Endothelial cell of umbilical vein (primary cell): Measurements from ENCODE around the gene PSTK. TPM values are rescaled to one million over a fixed set of nuclear protein-coding genes. Genes with fewer than 3 reads are reported as not detected.

Source experiments
- BruUV-seq: library from RNA; stranded (reverse); fragments of 400-500 nt; replicated peaks from 2 replicates; lab custom pipeline; 2021; lab: Mats Ljungman, UMichigan
- CTCF ChIA-PET: fragments of 300-600, 350-600 bp; sonication (Branson Sonifier 250); formaldehyde crosslinking; loops from one replicate; lab custom pipeline; 2021; ENCODE audit warnings: antibody characterized with exemption, inconsistent platforms; lab: Charles Lee
- POLR2A ChIA-PET: fragments of 300-600, 350-600 bp; sonication (Branson Sonifier 250); formaldehyde crosslinking; loops from one replicate; lab custom pipeline; 2021; ENCODE audit warnings: antibody characterized with exemption, inconsistent platforms; lab: Charles Lee
- DNase-seq: peaks from one replicate; pipeline ENCODE4 v3.0.0-alpha.2; 2011; ENCODE audit warnings: low read depth, low spot score
- FAIRE-seq: peaks from 2 replicates; lab custom pipeline; 2011; peaks lifted over from hg19 to GRCh38; lab: Jason Lieb, UNC
- H2AFZ ChIP-seq: 2 replicates; pipeline ENCODE4 v1.6.0; 2012; ENCODE audit warnings: low read depth, low read length, control low read depth, inconsistent platforms
- H3K27ac ChIP-seq: 2 replicates; pipeline ENCODE4 v1.5.1; 2011; ENCODE audit warnings: low read depth, mild to moderate bottlenecking, control low read depth, low read length, moderate library complexity; ENCODE audit not compliant: insufficient read depth
- H3K27me3 ChIP-seq, 2 experiments: 2 replicates each; pipeline versions ENCODE4 v1.6.0 to v1.6.1; 2011; ENCODE audit warnings: low read length in 2 of 2, mixed read lengths in 1 of 2; ENCODE audit not compliant: control insufficient read depth in 2 of 2, insufficient read depth in 2 of 2
- H3K36me3 ChIP-seq, 2 experiments: 2 replicates in 1 of 2; 3 replicates in 1 of 2; pipeline ENCODE4 v1.5.1; 2011; ENCODE audit warnings: low read length in 2 of 2, mild to moderate bottlenecking in 1 of 2, moderate library complexity in 1 of 2; ENCODE audit not compliant: control insufficient read depth in 2 of 2, insufficient read depth in 2 of 2; ENCODE audit errors: extremely low read depth in 1 of 2
- H3K4me1 ChIP-seq: 3 replicates; pipeline ENCODE4 v1.5.1; 2011; ENCODE audit warnings: mild to moderate bottlenecking, low read length; ENCODE audit not compliant: control insufficient read depth, insufficient read depth; ENCODE audit errors: extremely low read depth
- H3K4me2 ChIP-seq: 2 replicates; pipeline ENCODE4 v1.6.1; 2011; ENCODE audit warnings: low read length, control low read depth, mixed read lengths; ENCODE audit not compliant: insufficient read depth
- H3K4me3 ChIP-seq, 3 experiments: fragments of 200-600 bp in 1 of 3; sonication (generic), shearing (Covaris generic) in 1 of 3; replicated peaks in 1 of 3; 2 replicates each; pipeline ENCODE4 v1.5.1; 2011 to 2016; ENCODE audit warnings: control low read depth in 3 of 3, low read length in 3 of 3, mild to moderate bottlenecking in 2 of 3, inconsistent platforms in 1 of 3, low read depth in 1 of 3, moderate library complexity in 1 of 3; ENCODE audit not compliant: insufficient read depth in 1 of 3
- H3K79me2 ChIP-seq: 2 replicates; pipeline ENCODE4 v1.6.0; 2012; ENCODE audit warnings: low read length, inconsistent platforms; ENCODE audit not compliant: control insufficient read depth, insufficient read depth
- H3K9ac ChIP-seq: replicated peaks from 2 replicates; pipeline ENCODE3; 2011; ENCODE audit warnings: low read length, control low read depth; ENCODE audit not compliant: insufficient read depth; ENCODE audit errors: extremely low read depth
- H3K9me1 ChIP-seq: replicated peaks from 3 replicates; pipeline ENCODE4 v1.6.0; 2011; ENCODE audit warnings: mild to moderate bottlenecking, low read length; ENCODE audit not compliant: control insufficient read depth, insufficient read depth; ENCODE audit errors: extremely low read depth
- H3K9me3 ChIP-seq: replicated peaks from 2 replicates; pipeline ENCODE4 v1.5.1; 2012; ENCODE audit warnings: low read length, inconsistent platforms; ENCODE audit not compliant: control insufficient read depth, insufficient read depth
- H4K20me1 ChIP-seq: replicated peaks from 2 replicates; pipeline ENCODE3; 2011; ENCODE audit warnings: mild to moderate bottlenecking, low read length; ENCODE audit not compliant: control insufficient read depth, insufficient read depth; ENCODE audit errors: extremely low read depth
- CTCF ChIP-seq, 2 donors: IDR thresholded peaks; 1 replicate in 1 of 2; 2 replicates in 1 of 2; pipeline ENCODE4 v1.5.1; 2011; ENCODE audit warnings: low read length in 2 of 2, mild to moderate bottlenecking in 2 of 2, moderate library complexity in 2 of 2, control low read depth in 1 of 2, inconsistent platforms in 1 of 2, low read depth in 1 of 2; ENCODE audit not compliant: insufficient read depth in 1 of 2; ENCODE audit errors: extremely low read depth in 1 of 2
- EZH2 ChIP-seq: IDR thresholded peaks from 2 replicates; pipeline ENCODE4 v1.6.1; 2012; ENCODE audit warnings: borderline replicate concordance, low read depth, mild to moderate bottlenecking, moderate library complexity, low read length, inconsistent platforms; ENCODE audit not compliant: severe bottlenecking
- FOS ChIP-seq: IDR thresholded peaks from 2 replicates; pipeline ENCODE4 v1.6.1; 2011; ENCODE audit warnings: mild to moderate bottlenecking, low read length, moderate library complexity, borderline replicate concordance; ENCODE audit not compliant: insufficient read depth
- GATA2 ChIP-seq: IDR thresholded peaks from 2 replicates; pipeline ENCODE4 v1.7.0; 2011; ENCODE audit warnings: low read depth, mild to moderate bottlenecking, moderate library complexity, mixed read lengths, low read length; ENCODE audit not compliant: insufficient read length, insufficient read depth
- JUN ChIP-seq: IDR thresholded peaks from 2 replicates; pipeline ENCODE4 v1.6.1; 2011; ENCODE audit warnings: borderline replicate concordance, low read depth; ENCODE audit not compliant: insufficient read length, insufficient read depth
- MAX ChIP-seq: IDR thresholded peaks from 2 replicates; pipeline ENCODE4 v1.6.1; 2011; ENCODE audit not compliant: insufficient read depth, insufficient read length
- MYC ChIP-seq: IDR thresholded peaks from one replicate; pipeline ENCODE4 v1.6.1; 2011; ENCODE audit warnings: mild to moderate bottlenecking, low read depth, low read length
- POLR2A ChIP-seq: IDR thresholded peaks from 2 replicates; pipeline ENCODE4 v1.6.1; 2012; ENCODE audit warnings: low read depth, mild to moderate bottlenecking, control low read depth, low read length
- POLR2AphosphoS5 ChIP-seq: IDR thresholded peaks from 2 replicates; pipeline ENCODE4 v1.6.1; 2012; ENCODE audit warnings: low read depth, mild to moderate bottlenecking, control low read depth, low read length, moderate library complexity; ENCODE audit not compliant: insufficient read depth
- dilution Hi-C: fragments of 300-500 bp; cut with MboI; formaldehyde crosslinking; loops from one replicate; pipeline ENCODE4 v1.15.0; 2019; ENCODE audit warnings: low sequenced_read_pairs; ENCODE audit not compliant: extremely low pct_ligation_motif_present
- intact Hi-C: fragments of 100-400 bp; cut with micrococcal nuclease; formaldehyde crosslinking; loops from one replicate; pipeline ENCODE4 v1.10.0; 2022
- polyA plus RNA-seq, 4 experiments: library from polyadenylated mRNA; depleted of rRNA in 3 of 4; stranded (reverse) in 3 of 4; unstranded in 1 of 4; fragments of >200 nt; gene quantifications; 2 replicates each; pipeline versions ENCODE4 v1.2.1 to v1.2.3, GENCODE V29; 2011 to 2012; ENCODE audit warnings: missing spikeins in 1 of 4
- total RNA-seq: library from RNA; stranded (reverse); gene quantifications from 2 replicates; pipeline ENCODE4 v1.2.3, GENCODE V29; 2021

PSTK gene
- total and polyA plus RNA-seq, 2 donors (not counting 3 experiments of a cell fraction or from before 2014, with no cell fraction given), result 2.2 to 2.7 TPM

GRCh38 chr10:122984708-122985107 lies 4.5 kb downstream of the PSTK start:
- dilution Hi-C loops (no loop called here), intact Hi-C loops (no loop called here)
- Histone ChIP-seq H3K36me3 (no peaks in the 10 kb centered on the region), H3K79me2 (no peaks in the 10 kb centered on the region), H3K4me3 (no peak overlapping the region), H3K9ac (no peak overlapping the region), H3K4me1 (peaks cover 7% of the 10 kb centered on the region), H3K27ac (no peak overlapping the region), H3K9me3 (no peaks in the 10 kb centered on the region), H2AFZ (no peak overlapping the region), H3K9me1 (no peaks in the 10 kb centered on the region), H4K20me1 (no peaks in the 10 kb centered on the region), H3K27me3 (no peaks in the 10 kb centered on the region), H3K4me2 (no peak overlapping the region)
- ChIA-PET CTCF (interaction anchor here (2.3 to 5.3 kb wide), 2 partner anchors 15 to 23 kb away, joined by 6 to 30 read pairs; partner anchors contain the start of genes ACADSB and IKZF5), POLR2A (no interaction called here)
- no peak for TF ChIP-seq FOS
- TF ChIP-seq JUN, result no peak
- TF ChIP-seq MYC, result no peak
- no peak for TF ChIP-seq CTCF (IDR thresholded peaks at IDR 0.05; ENCODE audit: extremely low read depth in 1 of 2, insufficient read depth in 1 of 2, low read depth in 1 of 2, low read length in 2 of 2)
- no peak for TF ChIP-seq GATA2
- TF ChIP-seq MAX, result no peak
- no peak for TF ChIP-seq POLR2AphosphoS5
- TF ChIP-seq EZH2, result no peak
- no peak for TF ChIP-seq POLR2A
- no TSS peak for BruUV-seq
- FAIRE-seq, result no peak
- no peak for DNase-seq
